OCI-LY1 (cell line): ENCODE results near the gene LAMTOR4.

Experiments
- H2AFZ ChIP-seq: fragments of 200-600 bp; sonication (generic), shearing (Covaris generic); 2 replicates; pipeline ENCODE4 v1.6.0; 2014; ENCODE audit warnings: antibody characterized with exemption, mild to moderate bottlenecking, low read length
- H3F3A ChIP-seq: fragments of 200-600 bp; sonication (generic), shearing (Covaris generic); 2 replicates; pipeline ENCODE4 v1.6.0; 2014; ENCODE audit warnings: mild to moderate bottlenecking, antibody characterized with exemption, low read length, moderate library complexity; ENCODE audit not compliant: insufficient read depth
- H3K27ac ChIP-seq: fragments of 200-600 bp; sonication (generic); 2 replicates; pipeline ENCODE4 v1.5.1; 2014; ENCODE audit warnings: low read length, mixed run types, mild to moderate bottlenecking, low read depth; ENCODE audit not compliant: poor library complexity, severe bottlenecking
- H3K27me3 ChIP-seq: fragments of 200-600 bp; sonication (generic); 2 replicates; pipeline ENCODE4 v1.6.0; 2014; ENCODE audit warnings: antibody characterized with exemption, mild to moderate bottlenecking, low read length, moderate library complexity; ENCODE audit not compliant: insufficient read depth
- H3K36me3 ChIP-seq: fragments of 200-600 bp; sonication (generic); 2 replicates; pipeline ENCODE4 v1.6.1; 2014; ENCODE audit warnings: mild to moderate bottlenecking, antibody characterized with exemption, low read length, moderate library complexity, mixed read lengths; ENCODE audit not compliant: insufficient read depth
- H3K4me1 ChIP-seq: fragments of 200-600 bp; sonication (generic); 2 replicates; pipeline ENCODE4 v1.5.1; 2014; ENCODE audit warnings: mild to moderate bottlenecking, low read length, moderate library complexity; ENCODE audit not compliant: insufficient read depth, severe bottlenecking
- H3K4me2 ChIP-seq: fragments of 200-600 bp; sonication (generic), shearing (Covaris generic); 2 replicates; pipeline ENCODE4 v1.6.1; 2014; ENCODE audit warnings: low read length
- H3K4me3 ChIP-seq: fragments of 200-600 bp; sonication (generic); 2 replicates; pipeline ENCODE4 v1.5.1; 2014; ENCODE audit warnings: low read length, low read depth, mild to moderate bottlenecking, mixed read lengths; ENCODE audit not compliant: poor library complexity, severe bottlenecking
- H3K79me2 ChIP-seq: fragments of 200-600 bp; shearing (Covaris generic); 2 replicates; pipeline ENCODE4 v1.6.1; 2016; ENCODE audit warnings: mixed run types, low read length, mixed read lengths; ENCODE audit not compliant: insufficient read depth
- H3K9ac ChIP-seq: fragments of 200-600 bp; sonication (generic), shearing (Covaris generic); 2 replicates; pipeline ENCODE4 v1.6.1; 2014; ENCODE audit warnings: mild to moderate bottlenecking, low read length, mixed read lengths
- H3K9me2 ChIP-seq: fragments of 200-600 bp; sonication (generic), shearing (Covaris generic); 2 replicates; pipeline ENCODE4 v1.6.1; 2014; ENCODE audit warnings: low read depth, mild to moderate bottlenecking, low read length, mixed read lengths
- H3K9me3 ChIP-seq: fragments of 200-600 bp; shearing (Covaris generic); 2 replicates; pipeline ENCODE4 v1.6.1; 2014; ENCODE audit warnings: low read length, mixed read lengths
- H4K20me1 ChIP-seq: fragments of 200-600 bp; sonication (generic), shearing (Covaris generic); 2 replicates; pipeline ENCODE4 v1.6.0; 2016; ENCODE audit warnings: mild to moderate bottlenecking, low read length; ENCODE audit not compliant: insufficient read depth
- EZH2 ChIP-seq: fragments of 200-600 bp; sonication (generic), shearing (Covaris generic); IDR thresholded peaks from 2 replicates; pipeline ENCODE4 v1.8.0; 2017; ENCODE audit warnings: borderline replicate concordance, mixed run types, mild to moderate bottlenecking, antibody characterized with exemption, low read length, moderate library complexity, mixed read lengths
- TF ChIP-seq, protein P1 (sequence below): fragments of 200-600 bp; sonication (generic), shearing (Covaris generic); IDR thresholded peaks from 2 replicates; pipeline ENCODE4 v1.5.1; 2017; ENCODE audit warnings: mild to moderate bottlenecking, antibody characterized with exemption, low read length, moderate library complexity, mixed read lengths

LAMTOR4 gene

DNA sequence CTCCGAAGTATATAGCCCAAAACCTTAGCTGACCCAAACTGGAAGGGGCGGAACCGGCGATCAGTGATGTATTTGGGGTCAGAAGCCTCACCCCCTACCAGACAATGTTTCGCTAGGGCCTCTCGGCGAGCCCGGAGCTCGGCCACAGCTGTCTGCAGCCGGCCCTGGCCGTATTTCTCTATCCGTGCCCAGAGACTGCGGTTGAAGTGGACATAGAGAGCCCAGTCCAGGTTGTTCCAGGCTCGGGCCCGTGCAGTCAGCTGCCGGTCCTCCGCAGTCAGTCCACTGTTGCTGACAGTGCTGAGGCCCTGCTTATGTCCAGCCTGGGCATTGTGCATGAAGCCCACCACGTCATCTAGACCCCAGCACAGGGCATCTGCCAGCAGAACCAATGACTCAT is 11.3 kb downstream of the LAMTOR4 start:
- Histone ChIP-seq H3K27me3 (peaks cover 4% of the 10 kb centered on the region; the same call in 1 of the 2 replicates), H3F3A (no peaks in the 10 kb centered on the region), H3K4me1 (peaks cover 37% of the 10 kb centered on the region), H3K36me3 (peaks cover 21% of the 10 kb centered on the region), H3K27ac (no peak overlapping the region), H3K9me2 (no peaks in the 10 kb centered on the region), H3K79me2 (no peaks in the 10 kb centered on the region), H2AFZ (no peak overlapping the region), H4K20me1 (no peaks in the 10 kb centered on the region), H3K9ac (no peak overlapping the region), H3K4me3 (no peak overlapping the region), H3K9me3 (no peaks in the 10 kb centered on the region), H3K4me2 (no peak overlapping the region)
- no peak for TF ChIP-seq EZH2
- TF ChIP-seq, protein P1, sequence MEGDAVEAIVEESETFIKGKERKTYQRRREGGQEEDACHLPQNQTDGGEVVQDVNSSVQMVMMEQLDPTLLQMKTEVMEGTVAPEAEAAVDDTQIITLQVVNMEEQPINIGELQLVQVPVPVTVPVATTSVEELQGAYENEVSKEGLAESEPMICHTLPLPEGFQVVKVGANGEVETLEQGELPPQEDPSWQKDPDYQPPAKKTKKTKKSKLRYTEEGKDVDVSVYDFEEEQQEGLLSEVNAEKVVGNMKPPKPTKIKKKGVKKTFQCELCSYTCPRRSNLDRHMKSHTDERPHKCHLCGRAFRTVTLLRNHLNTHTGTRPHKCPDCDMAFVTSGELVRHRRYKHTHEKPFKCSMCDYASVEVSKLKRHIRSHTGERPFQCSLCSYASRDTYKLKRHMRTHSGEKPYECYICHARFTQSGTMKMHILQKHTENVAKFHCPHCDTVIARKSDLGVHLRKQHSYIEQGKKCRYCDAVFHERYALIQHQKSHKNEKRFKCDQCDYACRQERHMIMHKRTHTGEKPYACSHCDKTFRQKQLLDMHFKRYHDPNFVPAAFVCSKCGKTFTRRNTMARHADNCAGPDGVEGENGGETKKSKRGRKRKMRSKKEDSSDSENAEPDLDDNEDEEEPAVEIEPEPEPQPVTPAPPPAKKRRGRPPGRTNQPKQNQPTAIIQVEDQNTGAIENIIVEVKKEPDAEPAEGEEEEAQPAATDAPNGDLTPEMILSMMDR: no peak

DNA sequence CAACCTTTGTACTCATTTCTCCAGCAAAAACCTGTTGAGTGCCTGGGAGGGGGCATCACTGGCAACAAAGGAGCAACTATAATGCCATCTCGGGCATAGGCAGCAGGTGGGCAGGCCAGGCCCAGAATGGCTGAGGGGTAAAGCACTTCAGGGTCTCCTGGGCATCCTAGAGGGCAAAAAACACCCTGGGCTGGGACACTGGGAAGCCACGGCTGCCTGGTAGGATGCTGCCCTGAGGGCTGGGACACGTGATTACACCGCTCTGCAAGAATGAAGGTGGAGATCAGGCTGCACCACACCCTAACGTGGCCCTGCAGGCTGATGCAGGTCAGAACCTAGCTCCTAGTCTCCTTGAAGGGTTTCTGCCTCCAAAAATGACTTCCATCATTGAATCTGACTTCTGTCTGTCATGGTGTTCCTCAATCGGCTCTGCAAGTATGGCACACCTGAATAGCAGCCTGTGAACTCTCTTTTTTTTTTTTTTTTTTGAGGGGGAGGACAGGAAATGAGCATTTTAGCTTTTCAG is 14.4 kb downstream of the LAMTOR4 start:
- no peaks in the 10 kb centered on the region for H3K36me3 ChIP-seq
- H3K9ac ChIP-seq: no peak overlapping the region
- no peak overlapping the region for H3K27ac ChIP-seq
- H3F3A ChIP-seq: no peaks in the 10 kb centered on the region
- no peaks in the 10 kb centered on the region for H4K20me1 ChIP-seq
- H3K79me2 ChIP-seq: no peaks in the 10 kb centered on the region
- TF ChIP-seq, protein P1: no peak
- no peak for TF ChIP-seq EZH2
- H3K4me2 ChIP-seq: no peak overlapping the region
- H3K27me3 ChIP-seq: peaks cover 18% of the 10 kb centered on the region; the same call in 1 of the 2 replicates
- H3K4me3 ChIP-seq: no peak overlapping the region
- peaks cover 12% of the 10 kb centered on the region for H3K4me1 ChIP-seq
- no peaks in the 10 kb centered on the region for H3K9me3 ChIP-seq
- H2AFZ ChIP-seq: no peak overlapping the region
- no peaks in the 10 kb centered on the region for H3K9me2 ChIP-seq

DNA sequence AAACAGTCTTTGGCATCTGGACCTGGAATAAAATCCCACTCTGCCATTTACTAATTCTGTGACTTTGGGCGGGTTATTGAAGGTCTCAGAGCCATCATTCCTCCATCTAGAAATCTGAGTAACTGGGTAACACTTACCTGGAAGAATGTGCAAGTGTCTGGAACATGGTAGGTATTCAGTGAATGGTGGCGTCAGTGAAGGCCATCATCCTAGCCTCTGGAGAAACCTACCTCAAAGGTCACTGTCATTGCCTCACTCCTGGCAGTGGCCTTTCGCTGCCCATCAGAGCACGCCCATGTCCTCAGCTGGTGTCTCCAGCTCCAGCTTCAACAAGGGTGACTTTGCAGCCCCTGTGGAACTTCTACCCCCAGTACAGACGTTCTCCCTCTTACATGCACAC is 15.2 kb downstream of the LAMTOR4 start:
- H2AFZ ChIP-seq: no peak overlapping the region
- H3K4me1 ChIP-seq: peaks cover 18% of the 10 kb centered on the region
- H3K4me3 ChIP-seq: no peak overlapping the region
- no peak overlapping the region for H3K4me2 ChIP-seq
- H3K27ac ChIP-seq: no peak overlapping the region
- H3F3A ChIP-seq: no peaks in the 10 kb centered on the region
- no peaks in the 10 kb centered on the region for H3K9me2 ChIP-seq
- H3K27me3 ChIP-seq: peaks cover 20% of the 10 kb centered on the region; the same call in 1 of the 2 replicates
- H3K79me2 ChIP-seq: no peaks in the 10 kb centered on the region
- no peak for TF ChIP-seq EZH2
- TF ChIP-seq, protein P1: no peak
- no peak overlapping the region for H3K9ac ChIP-seq
- no peaks in the 10 kb centered on the region for H3K36me3 ChIP-seq
- no peaks in the 10 kb centered on the region for H3K9me3 ChIP-seq
- no peaks in the 10 kb centered on the region for H4K20me1 ChIP-seq
